Iris pigment epithelial cell (primary cell): Measurements from ENCODE around the gene TBC1D24.
"Not testable (repeated sequence)": the region's sequence is repeated elsewhere in the genome, so short reads cannot be mapped to it uniquely, and the experiment has no call there.

Experiments used
- DNase-seq: peaks from one replicate; pipeline ENCODE4 v3.0.0-alpha.2; 2011; ENCODE audit warnings: low read depth

Gene TBC1D24

DNA sequence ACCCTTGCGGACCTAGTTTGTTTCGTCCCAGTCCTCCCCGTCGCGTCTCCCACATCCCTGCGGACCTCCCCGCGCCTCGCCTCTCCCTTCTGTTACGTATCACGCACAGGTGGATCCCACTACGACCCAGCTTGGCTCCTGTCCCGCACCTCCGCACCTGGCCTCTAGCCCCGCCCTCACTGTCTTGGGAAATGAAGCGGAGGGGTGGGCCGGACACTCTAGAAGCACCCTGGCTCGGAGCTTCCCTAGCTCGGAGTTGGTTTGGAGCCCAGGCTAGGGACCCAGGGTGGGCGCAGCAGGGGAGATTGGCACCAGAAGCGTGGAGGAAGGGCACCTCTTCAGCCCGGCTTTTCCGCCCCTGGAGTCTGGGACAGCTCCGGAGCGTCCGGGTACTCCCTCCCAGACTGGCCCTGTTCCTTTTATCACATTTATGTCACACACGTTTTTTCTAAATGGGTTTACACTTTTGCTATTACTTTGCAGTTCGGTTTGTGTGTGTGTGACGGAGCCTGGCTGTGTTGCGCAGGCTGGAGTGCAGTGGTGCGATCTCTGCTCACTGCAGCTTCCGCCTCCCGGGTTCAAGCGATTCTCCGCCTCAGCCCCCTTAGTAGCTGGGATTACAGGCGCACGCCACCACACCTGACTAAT, 57.7 kb downstream of the TBC1D24 start:
- DNase-seq = peak; percentile 59

DNA sequence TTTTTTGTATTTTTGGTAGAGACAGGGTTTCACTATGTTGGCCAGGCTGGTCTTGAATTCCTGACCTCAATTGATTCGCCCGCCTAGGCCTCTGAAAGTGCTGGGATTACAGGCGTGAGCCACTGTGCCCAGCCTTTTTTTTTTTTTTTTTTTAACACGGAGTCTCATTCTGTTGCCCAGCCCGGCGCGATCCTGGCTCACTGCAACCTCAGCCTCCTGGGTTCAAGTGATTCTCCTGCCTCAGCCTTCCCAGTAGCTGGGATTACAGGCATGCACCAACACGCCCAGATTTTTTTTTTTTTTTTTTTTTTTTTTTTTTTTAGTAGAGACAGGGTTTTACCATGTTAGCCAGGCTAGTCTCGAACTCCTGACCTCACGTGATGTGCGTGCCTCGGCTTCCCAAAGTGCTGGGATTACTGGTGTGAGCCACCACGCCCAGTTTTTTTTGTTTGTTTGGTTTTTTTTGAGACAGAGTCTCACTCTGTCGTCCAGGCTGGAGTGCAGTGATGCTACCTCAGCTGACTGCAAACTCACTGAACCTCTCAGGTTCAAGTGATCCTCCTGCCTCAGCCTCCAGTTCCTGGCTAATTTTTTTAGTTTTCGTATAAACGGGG, 58.3 kb downstream of the TBC1D24 start:
- not testable (repeated sequence) for DNase-seq

DNA sequence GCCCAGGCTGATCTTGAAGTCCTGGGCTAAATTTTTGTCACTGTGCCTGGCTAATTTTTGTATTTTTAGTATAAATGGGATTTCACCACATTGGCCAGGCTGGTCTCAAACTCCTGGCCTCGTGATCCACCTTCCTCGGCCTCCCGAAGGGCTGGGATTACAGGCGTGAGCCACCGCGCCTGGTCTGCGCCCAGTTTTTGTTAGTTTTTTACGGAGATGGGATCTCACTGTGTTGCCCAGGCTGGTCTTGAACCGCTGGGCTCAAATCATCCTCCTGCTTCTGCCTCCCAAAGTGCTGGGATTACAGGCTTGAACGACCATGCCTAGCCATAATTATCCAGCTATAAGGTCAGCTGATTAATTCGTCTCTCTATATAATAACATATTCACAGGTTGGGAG, 59.0 kb downstream of the TBC1D24 start:
- no peak for DNase-seq

DNA sequence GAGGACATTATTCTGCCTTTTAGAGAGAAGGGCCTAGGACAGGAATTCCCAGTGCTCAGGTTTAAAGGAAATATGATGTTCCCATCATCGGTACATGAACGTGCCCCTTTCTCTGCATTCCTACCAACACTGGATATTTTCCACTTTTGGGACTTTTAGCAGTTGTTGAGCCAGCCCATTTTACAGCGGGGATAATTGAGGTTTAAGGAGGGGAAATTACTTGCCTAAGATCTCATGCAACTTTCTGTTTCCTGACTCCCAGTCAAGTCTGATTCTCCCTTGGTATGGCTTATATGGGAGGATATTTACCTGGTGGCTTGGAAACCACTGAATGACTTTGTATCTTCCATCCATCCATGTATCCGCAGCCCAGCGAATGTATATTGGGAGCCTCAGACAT, 59.4 kb downstream of the TBC1D24 start:
- DNase-seq = not testable (repeated sequence)

DNA sequence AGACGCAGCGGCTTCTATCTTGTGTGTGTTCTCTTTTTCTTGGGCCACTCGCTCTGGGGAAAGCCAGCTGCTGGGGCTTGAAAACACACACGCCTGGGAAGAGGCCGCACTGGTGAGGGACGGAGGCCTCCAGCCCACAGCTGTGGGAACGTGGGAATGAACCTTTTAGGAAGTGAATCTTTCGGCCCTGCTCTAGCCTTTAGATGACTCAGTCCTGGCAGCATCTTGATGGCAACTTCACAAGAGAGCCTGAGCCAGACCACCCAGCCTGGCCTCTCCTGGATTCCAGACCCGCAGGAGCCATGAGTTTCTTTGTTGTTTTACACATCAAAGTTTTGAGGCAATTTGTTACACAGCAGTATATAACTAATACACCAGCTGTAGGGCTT, 60.7 kb downstream of the TBC1D24 start:
- DNase-seq = peak; percentile 63

DNA sequence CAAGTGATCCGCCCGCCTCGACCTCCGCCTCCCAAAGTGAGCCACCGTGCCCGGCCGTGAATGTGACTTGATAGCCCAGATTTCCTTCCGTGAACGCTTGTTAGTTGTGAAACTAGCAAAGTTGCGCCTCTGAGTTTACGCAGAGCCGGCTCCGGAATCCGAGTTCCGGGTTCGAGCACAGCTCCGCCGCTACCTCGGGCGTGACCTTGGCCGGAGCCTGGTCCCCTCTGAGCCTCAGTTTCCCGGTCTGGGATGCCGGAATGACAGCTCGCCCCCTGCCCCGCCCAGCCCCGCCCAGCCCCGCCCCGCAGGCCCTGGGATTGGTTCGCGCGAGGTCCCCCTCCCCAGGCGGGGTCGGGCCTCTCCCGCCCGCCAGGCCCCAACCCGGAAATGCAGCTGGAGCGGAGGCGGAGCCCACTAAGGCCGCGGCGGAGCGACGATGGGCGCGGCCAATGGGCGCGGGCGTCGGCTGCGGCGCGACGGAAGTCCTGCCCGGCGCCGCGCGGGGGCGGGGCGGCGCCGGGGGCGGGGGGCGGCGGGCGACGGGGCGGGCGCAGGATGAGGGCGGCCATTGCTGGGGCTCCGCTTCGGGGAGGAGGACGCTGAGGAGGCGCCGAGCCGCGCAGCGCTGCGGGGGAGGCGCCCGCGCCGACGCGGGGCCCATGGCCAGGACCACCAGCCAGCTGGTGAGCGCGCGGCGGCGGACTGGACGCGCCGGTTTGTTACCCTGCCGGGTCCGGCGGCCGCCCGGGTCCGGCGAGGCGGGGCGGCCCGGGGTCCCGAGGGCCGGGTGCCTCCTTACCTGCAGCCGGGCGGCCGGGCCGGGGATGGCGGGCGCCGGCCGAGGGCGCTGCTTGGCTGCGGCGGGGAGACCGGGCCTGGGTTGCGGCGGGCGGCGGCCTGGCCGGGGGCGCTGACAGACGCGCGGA, 62.8 kb downstream of the TBC1D24 start, which contains the start of gene PDPK1:
TSS of gene PDPK1 (plus strand) at position 571 of the 929 bp plus-strand sequence. CDS start at position 663, 92 bp downstream.
- DNase-seq = peak; percentile 94

DNA sequence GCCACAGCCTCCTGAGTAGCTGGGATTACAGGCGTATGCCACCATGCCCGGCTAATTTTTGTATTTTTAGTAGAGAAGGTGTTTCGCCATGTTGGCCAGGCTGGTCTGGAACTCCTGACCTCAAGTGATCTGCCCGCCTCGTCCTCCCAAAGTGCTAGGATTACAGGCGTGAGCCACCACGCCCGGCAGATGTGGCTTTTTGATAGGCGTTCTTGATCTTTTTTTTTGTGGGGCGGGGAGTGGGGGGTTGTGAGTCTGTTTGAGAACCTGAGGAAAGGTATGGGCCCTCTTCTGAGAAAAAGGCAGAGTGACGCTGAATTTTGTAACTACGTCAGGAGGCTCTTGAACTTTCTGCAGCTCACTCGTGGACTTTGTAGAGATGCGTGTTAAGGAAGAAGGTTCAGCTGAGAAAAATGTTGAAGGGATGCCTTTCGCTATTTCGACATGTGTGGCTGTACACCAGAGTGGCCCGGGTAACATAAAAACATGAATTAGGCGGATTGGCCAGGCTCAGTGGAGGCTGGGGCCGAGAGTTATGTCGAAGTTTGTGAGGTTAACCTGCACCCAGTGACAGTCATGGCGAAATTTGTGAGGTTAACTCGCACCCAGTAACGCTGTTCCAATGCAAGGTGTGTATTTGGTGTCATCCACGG, 64.4 kb downstream of the TBC1D24 start:
- DNase-seq = not testable (repeated sequence)

DNA sequence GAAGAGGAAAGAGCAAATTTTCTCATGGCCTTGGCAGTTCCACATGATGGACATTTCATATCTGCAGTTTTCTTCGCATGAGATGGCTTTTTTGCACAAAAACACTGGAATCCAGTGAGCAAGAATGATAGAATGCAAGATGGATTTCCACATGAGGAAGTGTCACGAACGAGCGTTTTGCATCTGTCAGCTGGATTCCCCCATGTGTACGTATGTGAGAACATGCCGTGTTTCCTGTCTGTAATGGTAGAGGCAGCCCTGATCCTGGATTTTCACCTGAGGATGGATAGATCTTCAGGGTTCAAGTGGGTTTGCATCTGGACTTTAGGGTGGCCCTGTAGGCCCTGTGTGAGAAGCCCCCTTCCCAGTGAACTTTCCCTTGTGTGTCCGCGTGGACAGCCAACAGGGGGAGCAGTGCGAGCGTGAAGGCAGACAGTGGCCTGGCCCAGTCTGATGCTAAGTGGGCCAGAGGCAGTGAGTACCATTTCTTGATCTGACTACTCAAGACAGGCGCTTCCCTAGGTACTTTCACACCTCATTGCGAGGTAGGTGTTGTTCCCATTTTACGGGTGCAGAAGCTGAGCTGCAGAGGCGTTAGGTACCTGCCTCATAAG, 65.0 kb downstream of the TBC1D24 start:
- DNase-seq = peak; percentile 24

DNA sequence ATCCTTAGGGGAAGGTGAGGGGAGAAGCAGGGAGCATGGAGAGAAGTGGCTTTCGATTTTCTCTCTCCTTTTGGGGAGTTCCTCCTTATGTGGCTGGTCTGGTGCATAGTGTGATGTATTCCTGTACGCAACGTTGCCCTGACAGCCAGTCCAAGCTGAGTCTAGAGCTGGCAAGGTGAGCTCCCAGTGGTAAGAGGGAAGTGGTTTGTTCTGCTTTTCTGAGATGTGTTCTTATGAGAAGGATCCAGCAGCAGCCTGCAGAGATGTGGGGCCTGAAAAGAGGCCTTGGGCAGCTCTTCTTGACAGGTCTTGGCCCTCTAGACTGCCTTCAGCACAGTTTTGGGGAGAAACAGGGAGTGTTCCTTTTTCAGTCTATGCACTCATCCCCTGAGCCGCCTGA, 66.0 kb downstream of the TBC1D24 start:
- DNase-seq = not testable (repeated sequence)

DNA sequence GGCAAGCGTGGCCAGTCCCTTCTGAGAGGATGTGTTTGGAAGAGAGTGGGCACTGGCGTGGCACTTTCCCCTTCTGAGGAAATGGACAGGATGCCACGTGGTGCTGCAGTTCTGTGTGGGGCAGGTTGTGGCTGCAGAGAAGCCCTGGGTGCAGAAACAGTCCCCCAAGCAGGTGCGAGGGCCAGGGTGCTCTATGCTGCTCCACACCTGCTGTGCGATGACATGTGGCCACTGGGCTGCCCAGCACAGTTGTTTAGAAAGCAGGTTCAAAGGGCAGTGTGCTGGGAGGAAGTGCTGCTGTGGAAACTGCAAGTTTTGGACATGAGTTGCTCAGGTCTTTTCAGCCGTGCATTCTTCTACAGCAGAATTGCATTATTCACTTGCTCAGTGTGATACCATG, 66.5 kb downstream of the TBC1D24 start:
- DNase-seq = peak; percentile 41

DNA sequence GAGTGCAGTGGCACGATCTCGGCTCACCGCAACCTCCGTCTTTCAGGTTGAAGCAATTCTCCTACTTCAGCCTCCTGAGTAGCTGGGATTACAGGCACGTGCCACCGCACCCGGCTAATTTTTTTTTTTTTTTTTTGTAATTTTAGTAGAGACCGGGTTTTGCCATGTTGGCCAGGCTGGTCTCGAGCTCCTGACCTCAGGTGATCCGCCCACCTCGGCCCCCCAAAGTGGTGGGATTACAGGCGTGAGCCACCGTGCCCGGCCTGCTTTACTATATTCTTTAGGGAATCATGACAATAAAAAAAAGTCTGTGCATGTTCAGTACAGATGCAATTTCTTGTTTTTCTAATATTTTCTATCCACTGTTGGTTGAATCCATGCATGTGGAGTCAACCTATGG, 68.8 kb downstream of the TBC1D24 start:
- not testable (repeated sequence) for DNase-seq

DNA sequence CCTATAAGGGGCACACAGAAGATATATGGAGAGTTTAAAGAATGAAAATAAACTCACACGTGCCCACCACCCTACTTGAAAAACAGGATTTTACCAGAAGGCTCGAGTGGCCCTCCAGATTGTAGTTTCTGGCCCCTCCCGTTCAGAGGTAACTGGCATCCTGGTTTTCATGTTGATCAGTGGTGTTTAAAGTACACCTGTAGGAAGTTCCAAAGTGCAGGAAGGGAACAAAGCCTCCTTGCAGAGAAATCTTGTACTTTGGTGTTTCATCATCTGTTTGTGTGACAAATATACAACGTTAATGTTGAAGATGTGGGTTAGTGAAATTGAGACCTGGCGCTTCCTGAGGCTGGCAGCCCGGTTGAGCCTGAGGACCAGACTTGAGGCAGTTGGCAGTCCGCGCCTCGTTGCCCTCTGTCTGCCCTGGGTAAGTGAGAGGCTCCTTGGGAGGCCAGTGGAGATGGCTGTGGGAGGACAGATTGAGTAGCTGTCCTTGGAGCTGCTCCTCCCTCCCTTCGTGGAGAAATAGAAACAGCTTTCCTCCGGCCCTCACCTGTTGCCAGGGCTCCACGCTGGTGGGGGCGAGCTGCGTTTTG, 75.5 kb downstream of the TBC1D24 start:
- not testable (repeated sequence) for DNase-seq

DNA sequence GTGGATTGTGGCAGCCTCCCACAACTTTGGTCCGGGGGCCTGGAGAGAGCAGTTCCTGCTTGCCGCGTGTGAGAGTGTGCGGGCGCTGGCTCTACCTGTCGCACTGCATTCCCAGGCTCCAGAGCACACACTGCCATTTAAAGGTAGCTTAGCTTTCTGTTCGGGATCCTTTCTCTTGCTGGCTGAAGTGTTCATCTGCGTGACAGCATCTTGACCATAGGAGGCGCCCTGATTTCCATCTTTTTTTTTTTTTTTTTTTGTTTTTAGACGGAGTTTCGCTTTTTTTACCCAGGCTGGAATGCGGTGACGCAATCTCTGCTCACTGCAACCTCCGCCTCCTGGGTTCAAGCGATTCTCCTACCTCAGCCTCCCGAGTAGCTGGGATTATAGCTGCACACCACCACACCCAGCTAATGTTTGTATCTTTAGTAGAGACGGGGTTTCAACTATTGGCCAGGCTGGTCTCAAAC, 76.5 kb downstream of the TBC1D24 start:
- peak; percentile 50 for DNase-seq

DNA sequence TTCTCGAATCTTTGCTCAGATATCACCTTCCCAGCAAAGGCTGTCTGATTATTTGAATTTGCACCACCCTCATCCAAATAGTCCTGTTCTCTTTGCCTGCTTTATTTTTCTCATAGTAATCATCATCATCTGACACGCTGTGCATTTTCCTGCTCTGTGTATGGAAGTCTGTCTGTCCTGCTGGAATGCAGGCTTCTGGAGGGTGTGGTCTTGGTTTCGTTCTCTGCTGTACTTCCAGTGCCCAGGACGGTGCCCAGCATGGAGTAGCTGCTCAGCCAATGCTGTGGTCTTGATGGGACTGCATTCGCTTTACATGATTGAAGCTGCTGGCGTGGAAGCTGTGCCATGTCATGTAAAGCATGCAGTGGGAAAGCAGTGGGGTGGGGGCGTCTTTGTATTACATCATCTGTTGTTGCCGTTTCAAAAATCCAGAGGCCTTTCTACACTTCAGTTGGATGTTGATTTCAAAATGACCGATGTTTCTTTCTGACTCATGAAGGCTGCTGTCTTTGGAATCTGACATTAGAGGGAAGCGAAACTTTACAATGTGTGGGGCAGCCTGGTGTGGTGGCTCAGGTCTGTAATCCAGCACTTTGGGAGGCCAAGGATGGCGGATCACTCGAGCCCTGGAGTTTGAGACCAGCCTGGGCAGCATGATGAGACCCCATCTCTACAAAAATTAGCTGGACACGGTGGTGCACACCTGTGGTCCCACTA, 79.9 kb downstream of the TBC1D24 start:
- not testable (repeated sequence) for DNase-seq
